CD8-positive, alpha-beta memory T cell (primary cell): Measurements from ENCODE around the gene EIF3K. TPM values are rescaled to one million over a fixed set of nuclear protein-coding genes. Genes with fewer than 3 reads are reported as not detected.

Source experiments
- CTCF ChIA-PET: fragments of 350-600 bp; sonication (Branson Sonifier 250); formaldehyde crosslinking; loops from one replicate; lab custom pipeline; 2021; ENCODE audit warnings: antibody characterized with exemption; lab: Charles Lee
- POLR2A ChIA-PET: fragments of 350-600 bp; sonication (Branson Sonifier 250); formaldehyde crosslinking; loops from one replicate; lab custom pipeline; 2021; ENCODE audit warnings: antibody characterized with exemption; lab: Charles Lee
- DNase-seq, 5 donors: peaks; one replicate each; pipeline versions ENCODE4 v3.0.0 to v3.0.0-alpha.2; 2020 to 2022; ENCODE audit warnings: mixed read lengths in 1 of 5
- H3K27ac ChIP-seq: one replicate; pipeline ENCODE4 v1.7.0; 2013; ENCODE audit warnings: low read depth, mild to moderate bottlenecking, low read length, moderate library complexity
- H3K27me3 ChIP-seq: 2 replicates; pipeline ENCODE4 v1.7.0; 2013; ENCODE audit warnings: low read length, mild to moderate bottlenecking; ENCODE audit not compliant: insufficient read depth, poor library complexity, severe bottlenecking
- H3K36me3 ChIP-seq: 2 replicates; pipeline ENCODE4 v1.7.0; 2013; ENCODE audit warnings: mild to moderate bottlenecking, low read length, moderate library complexity; ENCODE audit not compliant: insufficient read depth
- H3K4me1 ChIP-seq: 2 replicates; pipeline ENCODE4 v1.7.0; 2013; ENCODE audit warnings: mild to moderate bottlenecking, low read length, moderate library complexity; ENCODE audit not compliant: insufficient read depth
- H3K4me3 ChIP-seq: 2 replicates; pipeline ENCODE4 v1.7.0; 2013; ENCODE audit warnings: mild to moderate bottlenecking, low read length
- H3K9me3 ChIP-seq: 2 replicates; pipeline ENCODE4 v1.7.0; 2013; ENCODE audit warnings: mild to moderate bottlenecking, low read length
- H3K27ac Mint-ChIP-seq, 8 donors: one replicate each; pipeline ENCODE4 v1.8.0; 2020 to 2021; ENCODE audit warnings: mixed read lengths in 8 of 8, mild to moderate bottlenecking in 6 of 8, inconsistent platforms in 3 of 8, moderate library complexity in 3 of 8
- H3K27me3 Mint-ChIP-seq, 2 donors: one replicate each; pipeline ENCODE4 v1.8.0; 2020 to 2021; ENCODE audit warnings: mixed read lengths in 2 of 2, mild to moderate bottlenecking in 1 of 2, moderate library complexity in 1 of 2
- H3K36me3 Mint-ChIP-seq, 3 donors: one replicate each; pipeline ENCODE4 v1.8.0; 2020 to 2021; ENCODE audit warnings: mixed read lengths in 3 of 3, inconsistent platforms in 1 of 3, mild to moderate bottlenecking in 1 of 3
- H3K4me1 Mint-ChIP-seq, 3 donors: one replicate each; pipeline ENCODE4 v1.8.0; 2020 to 2021; ENCODE audit warnings: mixed read lengths in 3 of 3, inconsistent platforms in 1 of 3, mild to moderate bottlenecking in 1 of 3
- H3K4me3 Mint-ChIP-seq, 7 donors: one replicate each; pipeline ENCODE4 v1.8.0; 2020 to 2021; ENCODE audit warnings: mixed read lengths in 7 of 7, mild to moderate bottlenecking in 6 of 7, moderate library complexity in 4 of 7, inconsistent platforms in 2 of 7
- H3K9me3 Mint-ChIP-seq, 5 donors: one replicate each; pipeline ENCODE4 v1.8.0; 2020 to 2022; ENCODE audit warnings: mixed read lengths in 5 of 5, mild to moderate bottlenecking in 3 of 5, moderate library complexity in 2 of 5, inconsistent platforms in 1 of 5
- polyA plus RNA-seq: library from polyadenylated mRNA; unstranded; fragments of 300-500 nt; fragmentation: Illumina TruSeq; gene quantifications from one replicate; pipeline ENCODE4 v1.2.3, GENCODE V29; 2021
- total RNA-seq, 2 experiments: library from RNA; stranded (reverse); gene quantifications; one replicate each; pipeline ENCODE4 v1.2.3, GENCODE V29; 2021

EIF3K gene
- total and polyA plus RNA-seq, 3 experiments from 2014 or later, result 275 to 401 (median 282) TPM

- H3K4me1 Mint-ChIP-seq, result peaks cover 39 to 49% (median 48%) of the 10 kb centered on the region in 3 donors
- ChIA-PET CTCF (interaction anchor here (0.7 to 2.0 kb wide), 9 partner anchors 9 to 283 kb away, joined by 3 to 18 read pairs (median 5); partner anchors contain the start of genes FAM98C, MRPS12 and SARS2), POLR2A (interaction anchor here (0.5 to 1.6 kb wide), 11 partner anchors 9 to 245 kb away, joined by 3 to 13 read pairs (median 4); partner anchors contain the start of genes ECH1, EIF3K and FAM98C)
- peak within 1 kb of the TSS; percentile 84 for H3K27ac ChIP-seq
- peak; percentile 100 for DNase-seq
- H3K4me3 Mint-ChIP-seq, result peak within 1 kb of the TSS; percentile 90 to 98 (median 94)
- H3K27me3 Mint-ChIP-seq, result no peaks in the 10 kb centered on the region
- H3K4me1 ChIP-seq, result peaks cover 30% of the 10 kb centered on the region
- peak within 1 kb of the TSS; percentile 71 for H3K4me3 ChIP-seq
- no peaks in the 10 kb centered on the region for H3K9me3 Mint-ChIP-seq
- H3K36me3 Mint-ChIP-seq, result peaks cover 0 to 6% (median 0%) of the 10 kb centered on the region in 3 donors
- H3K9me3 ChIP-seq, result no peaks in the 10 kb centered on the region
- no peaks in the 10 kb centered on the region for H3K27me3 ChIP-seq
- peak within 1 kb of the TSS; percentile 75 to 99 (median 90) for H3K27ac Mint-ChIP-seq
- no peaks in the 10 kb centered on the region for H3K36me3 ChIP-seq
Observed at GRCh38 chr19:38647368-38647965, 28.5 kb downstream of the EIF3K start, which contains the start of gene ACTN4. Gene ACTN4, plus strand, starts transcription at chr19:38647649. Its CDS starts 97 bp downstream, at chr19:38647746.

DNA sequence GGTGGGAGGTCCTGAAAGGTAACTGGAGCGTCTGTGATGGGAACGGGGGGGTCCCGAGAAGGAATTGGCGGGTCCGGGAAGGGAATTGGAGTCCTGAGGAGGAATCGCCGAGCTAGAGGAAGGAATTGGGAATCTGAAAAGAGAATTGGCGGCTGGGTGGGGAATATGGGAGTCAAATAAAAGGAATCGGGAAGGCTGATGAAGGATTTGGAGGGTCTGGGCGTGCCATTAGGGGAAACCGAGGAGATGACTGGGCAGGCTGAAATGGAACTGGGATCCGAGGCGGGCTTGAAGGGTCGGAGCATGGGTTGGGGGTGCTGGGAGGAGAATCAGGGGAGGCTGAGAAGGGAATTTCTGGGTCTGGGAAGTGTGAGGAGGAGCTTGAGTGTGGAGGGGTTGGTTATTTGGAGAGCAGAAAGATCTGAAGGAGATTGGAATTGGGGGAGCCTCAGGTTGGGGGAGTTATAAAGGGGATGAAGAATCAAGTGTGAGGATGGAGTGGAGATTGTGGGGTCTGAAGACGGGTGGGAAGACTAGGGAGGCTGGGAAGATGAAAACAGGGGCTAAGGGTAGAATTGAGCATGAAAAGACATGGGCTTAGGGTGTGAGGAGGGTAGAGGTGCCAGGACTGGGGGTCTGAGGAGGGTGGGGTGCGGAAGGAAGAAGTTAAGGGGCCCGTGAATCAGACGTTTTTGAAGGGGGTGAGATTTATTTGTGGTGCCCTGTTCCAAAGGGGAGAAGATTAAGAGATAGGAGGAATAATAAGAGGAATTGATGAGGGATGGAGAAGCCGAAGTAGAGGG, 29.2 kb downstream of the EIF3K start:
- POLR2A ChIA-PET, result interaction anchor here (0.5 to 1.6 kb wide), 12 partner anchors 9 to 246 kb away, joined by 3 to 13 read pairs (median 4); partner anchors contain the start of genes ECH1, EIF3K and FAM98C
- CTCF ChIA-PET, result interaction anchor here (0.7 to 2.0 kb wide), 9 partner anchors 9 to 282 kb away, joined by 3 to 18 read pairs (median 5); partner anchors contain the start of genes FAM98C, MRPS12 and SARS2
- Histone ChIP-seq H3K27me3 (no peaks in the 10 kb centered on the region), H3K4me3 (peak overlapping the region; percentile 71), H3K4me1 (peaks cover 30% of the 10 kb centered on the region), H3K36me3 (no peaks in the 10 kb centered on the region), H3K27ac (peak overlapping the region; percentile 84), H3K9me3 (no peaks in the 10 kb centered on the region)
- Mint-ChIP-seq H3K36me3 (peaks cover 0 to 8% (median 0%) of the 10 kb centered on the region in 3 donors), H3K27ac (peak overlapping the region; percentile 35 to 99 (median 90)), H3K4me1 (peaks cover 44 to 56% (median 55%) of the 10 kb centered on the region in 3 donors), H3K27me3 (no peaks in the 10 kb centered on the region), H3K9me3 (no peaks in the 10 kb centered on the region), H3K4me3 (peak overlapping the region; percentile 90 to 98 (median 94))
- no peak for DNase-seq

DNA sequence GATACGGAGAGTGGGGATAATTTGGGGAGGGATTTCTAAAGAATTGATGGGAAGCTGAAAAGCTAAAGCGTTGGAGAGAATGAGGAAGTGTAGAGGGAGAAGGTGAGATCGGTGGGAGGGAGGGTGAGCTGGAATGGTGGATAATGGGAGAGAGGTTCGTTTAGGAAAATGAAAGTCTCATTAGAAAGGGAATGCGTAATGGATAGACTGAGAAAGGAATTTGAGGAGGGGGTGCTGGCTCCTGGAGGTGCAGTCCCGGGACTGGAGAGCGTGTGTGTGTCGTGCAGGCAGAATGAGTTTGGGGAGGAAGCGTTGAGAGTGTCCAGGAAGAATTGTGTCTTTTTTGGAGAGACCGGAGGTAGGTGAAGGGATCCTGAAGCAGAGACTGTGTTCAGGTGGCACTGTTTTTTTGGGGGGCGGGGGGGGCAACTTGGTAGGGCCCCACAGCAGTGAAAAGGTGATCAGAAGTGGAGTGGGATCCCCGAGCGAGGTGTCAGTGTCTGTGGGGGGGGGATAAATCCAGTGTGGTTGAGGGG, 29.8 kb downstream of the EIF3K start:
- ChIA-PET CTCF (no interaction called here), POLR2A (interaction anchor here (0.7 kb wide), 1 partner anchor 133 kb away, joined by 3 read pairs; no protein-coding TSS in a partner anchor)
- Mint-ChIP-seq H3K27ac (peak overlapping the region; percentile 35 to 99 (median 90)), H3K36me3 (peaks cover 0 to 13% (median 0%) of the 10 kb centered on the region in 3 donors), H3K4me1 (peaks cover 51 to 63% (median 62%) of the 10 kb centered on the region in 3 donors), H3K27me3 (no peaks in the 10 kb centered on the region), H3K9me3 (no peaks in the 10 kb centered on the region), H3K4me3 (peak overlapping the region; percentile 90 to 98 (median 94))
- no peak for DNase-seq
- no peaks in the 10 kb centered on the region for H3K9me3 ChIP-seq
- H3K36me3 ChIP-seq, result no peaks in the 10 kb centered on the region
- H3K4me3 ChIP-seq, result peak overlapping the region; percentile 71
- peaks cover 30% of the 10 kb centered on the region for H3K4me1 ChIP-seq
- H3K27ac ChIP-seq, result peak overlapping the region; percentile 84
- no peaks in the 10 kb centered on the region for H3K27me3 ChIP-seq

DNA sequence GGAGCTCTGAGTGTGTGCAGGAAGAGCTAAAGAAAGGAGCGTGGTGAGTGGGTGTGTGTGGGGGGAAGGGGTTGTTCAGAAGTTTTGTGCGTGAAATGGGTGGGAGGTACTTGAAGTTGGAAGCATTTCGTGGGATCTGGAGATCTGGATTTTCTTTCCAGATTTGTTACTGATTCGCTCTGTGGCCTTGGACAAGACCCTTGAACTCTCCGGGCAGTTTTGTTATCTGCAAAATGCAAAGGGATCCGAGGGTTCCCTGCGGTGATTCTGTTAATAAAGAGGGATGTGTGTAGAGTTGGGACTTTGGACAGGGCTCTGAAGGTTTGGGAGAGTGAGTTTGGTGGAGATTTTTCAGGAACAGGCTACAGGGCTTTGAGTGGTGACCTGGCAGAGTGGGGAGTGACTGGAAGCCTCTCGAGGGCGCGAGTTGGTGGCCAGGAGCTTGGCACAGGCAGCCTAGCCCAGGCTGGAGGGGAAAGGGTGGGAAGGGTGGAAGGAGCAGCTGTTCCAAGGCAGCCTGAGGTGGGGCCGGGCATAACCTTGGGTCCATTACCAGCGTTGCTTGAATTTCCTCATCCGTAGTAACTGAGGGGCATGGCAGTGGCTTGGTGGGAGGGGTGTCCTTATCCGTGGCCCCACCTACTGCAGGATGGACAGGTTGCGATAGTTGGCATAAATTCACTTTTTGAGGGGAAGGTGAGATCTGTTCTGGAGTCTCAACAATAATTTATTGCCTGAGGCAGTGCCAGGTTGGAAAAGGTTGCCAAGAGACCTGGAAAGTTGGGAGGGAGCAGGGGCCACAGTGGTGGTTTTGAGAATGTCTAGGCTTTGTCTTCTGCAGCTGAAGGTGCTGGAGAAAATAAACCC, 30.6 kb downstream of the EIF3K start:
- H3K4me1 Mint-ChIP-seq, result peaks cover 54 to 69% (median 67%) of the 10 kb centered on the region in 3 donors
- H3K9me3 Mint-ChIP-seq, result no peaks in the 10 kb centered on the region
- H3K4me3 Mint-ChIP-seq, result peak overlapping the region; percentile 90 to 98 (median 94)
- H3K9me3 ChIP-seq, result no peaks in the 10 kb centered on the region
- H3K4me1 ChIP-seq, result peaks cover 30% of the 10 kb centered on the region
- peak overlapping the region; percentile 84 for H3K27ac ChIP-seq
- H3K36me3 ChIP-seq, result no peaks in the 10 kb centered on the region
- CTCF ChIA-PET, result interaction anchor here (0.9 kb wide), 1 partner anchor 31 kb away, joined by 3 read pairs; the partner anchor contains the start of gene EIF3K
- DNase-seq, result no peak
- peak overlapping the region; percentile 15 to 94 (median 90) for H3K27ac Mint-ChIP-seq
- peaks cover 0 to 16% (median 0%) of the 10 kb centered on the region in 3 donors for H3K36me3 Mint-ChIP-seq
- POLR2A ChIA-PET, result interaction anchor here (0.7 kb wide), 2 partner anchors 13 to 134 kb away, joined by 3 to 4 read pairs; no protein-coding TSS in a partner anchor
- H3K27me3 Mint-ChIP-seq, result no peaks in the 10 kb centered on the region
- peak overlapping the region; percentile 71 for H3K4me3 ChIP-seq
- no peaks in the 10 kb centered on the region for H3K27me3 ChIP-seq

DNA sequence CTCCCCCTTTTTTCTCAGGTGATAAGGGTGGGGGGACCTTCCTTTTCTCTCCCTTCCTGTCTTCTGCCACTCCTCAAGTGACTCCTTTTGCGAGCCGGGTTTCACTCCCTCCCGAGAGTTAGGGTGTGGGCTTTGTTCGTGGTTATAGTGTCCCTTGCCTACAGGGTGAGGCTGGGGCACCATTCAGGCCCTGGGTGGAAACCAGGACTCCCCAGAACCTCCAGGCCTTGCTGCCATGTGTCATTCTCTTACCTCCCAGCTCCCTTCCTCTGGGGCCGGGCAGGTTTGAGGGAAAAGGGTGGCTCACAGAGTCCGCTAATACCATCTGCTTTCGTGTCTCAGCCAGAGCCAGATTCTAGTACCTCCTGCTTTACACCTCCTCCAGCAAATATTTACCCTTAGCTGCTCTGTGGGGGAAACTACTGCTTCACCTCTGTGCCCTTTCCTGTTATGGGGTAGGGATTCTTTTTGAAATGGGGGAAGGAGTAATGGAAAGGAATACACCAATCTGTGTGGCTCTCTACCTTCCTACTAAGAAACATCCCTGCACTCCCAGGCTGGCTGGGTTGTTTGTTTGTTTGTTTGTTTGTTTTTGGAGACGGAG, 31.3 kb downstream of the EIF3K start:
- Histone ChIP-seq H3K9me3 (no peaks in the 10 kb centered on the region), H3K27me3 (no peaks in the 10 kb centered on the region), H3K36me3 (no peaks in the 10 kb centered on the region), H3K4me1 (peaks cover 38% of the 10 kb centered on the region), H3K4me3 (peak overlapping the region; percentile 71), H3K27ac (peak overlapping the region; percentile 84)
- peak overlapping the region; percentile 90 to 98 (median 94) for H3K4me3 Mint-ChIP-seq
- ChIA-PET CTCF (interaction anchor here (0.9 kb wide), 1 partner anchor 32 kb away, joined by 3 read pairs; the partner anchor contains the start of gene EIF3K), POLR2A (interaction anchor here (0.7 kb wide), 1 partner anchor 12 kb away, joined by 4 read pairs; no protein-coding TSS in a partner anchor)
- H3K4me1 Mint-ChIP-seq, result peaks cover 60 to 76% (median 75%) of the 10 kb centered on the region in 3 donors
- no peak for DNase-seq
- H3K9me3 Mint-ChIP-seq, result no peaks in the 10 kb centered on the region
- H3K27me3 Mint-ChIP-seq, result no peaks in the 10 kb centered on the region
- H3K36me3 Mint-ChIP-seq, result peaks cover 0 to 20% (median 0%) of the 10 kb centered on the region in 3 donors
- H3K27ac Mint-ChIP-seq, result peak overlapping the region; percentile 15 to 94 (median 88)

DNA sequence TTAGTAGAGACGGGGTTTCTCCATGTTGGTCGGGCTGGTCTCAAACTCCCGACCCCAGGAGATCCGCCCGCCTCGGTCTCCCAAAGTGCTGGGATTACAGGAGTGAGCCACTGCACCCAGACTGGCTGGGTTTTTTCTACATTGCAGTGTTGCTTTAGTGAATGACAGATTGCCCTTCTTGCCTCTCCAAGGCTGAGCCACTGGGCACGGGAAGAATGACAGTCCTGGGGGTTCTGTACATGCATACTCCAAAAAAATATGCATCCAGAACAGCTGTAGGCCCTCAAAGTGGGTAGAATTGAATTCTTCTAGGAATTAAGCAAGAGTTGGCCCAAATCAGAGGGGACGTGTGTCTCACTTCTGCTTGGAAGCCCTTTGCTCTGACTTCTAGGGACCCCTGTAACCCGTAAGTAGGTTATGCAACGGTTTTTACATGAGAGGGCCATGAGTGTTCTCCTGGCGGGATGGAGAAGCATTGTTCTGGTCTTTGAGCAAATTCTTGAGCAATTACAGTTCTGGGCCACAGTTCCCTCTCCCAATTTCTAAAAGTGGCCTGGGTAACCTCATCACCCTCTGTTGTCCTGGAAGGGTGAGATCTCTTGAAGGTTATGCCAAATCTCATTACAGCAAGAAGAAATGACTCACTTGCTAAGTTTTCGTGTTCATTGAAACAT, 32.1 kb downstream of the EIF3K start:
- H3K36me3 Mint-ChIP-seq, result peaks cover 0 to 20% (median 0%) of the 10 kb centered on the region in 3 donors
- H3K9me3 Mint-ChIP-seq, result no peaks in the 10 kb centered on the region
- H3K36me3 ChIP-seq, result no peaks in the 10 kb centered on the region
- H3K4me3 Mint-ChIP-seq, result peak overlapping the region in 6 of 7 donors; percentile 34 to 98 (median 94)
- no peaks in the 10 kb centered on the region for H3K9me3 ChIP-seq
- H3K27ac ChIP-seq, result peak overlapping the region; percentile 38
- H3K4me1 Mint-ChIP-seq, result peaks cover 67 to 84% (median 83%) of the 10 kb centered on the region in 3 donors
- H3K27me3 Mint-ChIP-seq, result no peaks in the 10 kb centered on the region
- ChIA-PET CTCF (no interaction called here), POLR2A (no interaction called here)
- no peak overlapping the region for H3K4me3 ChIP-seq
- H3K4me1 ChIP-seq, result peaks cover 46% of the 10 kb centered on the region
- no peaks in the 10 kb centered on the region for H3K27me3 ChIP-seq
- peak overlapping the region in 7 of 8 donors; percentile 28 to 90 (median 84) for H3K27ac Mint-ChIP-seq
- DNase-seq, result no peak
